Stimulated activated CD4-positive, alpha-beta T cell treated with anti-CD3 and anti-CD28 coated beads, Interleukin-2, amount 100 ng/mL, for 24 hours (primary cell): ENCODE measurements around the gene THAP7.

ENCODE experiments used
- DNase-seq, 2 donors: peaks; one replicate each; pipeline ENCODE4 v3.0.0-alpha.2; 2020

THAP7 gene

DNA sequence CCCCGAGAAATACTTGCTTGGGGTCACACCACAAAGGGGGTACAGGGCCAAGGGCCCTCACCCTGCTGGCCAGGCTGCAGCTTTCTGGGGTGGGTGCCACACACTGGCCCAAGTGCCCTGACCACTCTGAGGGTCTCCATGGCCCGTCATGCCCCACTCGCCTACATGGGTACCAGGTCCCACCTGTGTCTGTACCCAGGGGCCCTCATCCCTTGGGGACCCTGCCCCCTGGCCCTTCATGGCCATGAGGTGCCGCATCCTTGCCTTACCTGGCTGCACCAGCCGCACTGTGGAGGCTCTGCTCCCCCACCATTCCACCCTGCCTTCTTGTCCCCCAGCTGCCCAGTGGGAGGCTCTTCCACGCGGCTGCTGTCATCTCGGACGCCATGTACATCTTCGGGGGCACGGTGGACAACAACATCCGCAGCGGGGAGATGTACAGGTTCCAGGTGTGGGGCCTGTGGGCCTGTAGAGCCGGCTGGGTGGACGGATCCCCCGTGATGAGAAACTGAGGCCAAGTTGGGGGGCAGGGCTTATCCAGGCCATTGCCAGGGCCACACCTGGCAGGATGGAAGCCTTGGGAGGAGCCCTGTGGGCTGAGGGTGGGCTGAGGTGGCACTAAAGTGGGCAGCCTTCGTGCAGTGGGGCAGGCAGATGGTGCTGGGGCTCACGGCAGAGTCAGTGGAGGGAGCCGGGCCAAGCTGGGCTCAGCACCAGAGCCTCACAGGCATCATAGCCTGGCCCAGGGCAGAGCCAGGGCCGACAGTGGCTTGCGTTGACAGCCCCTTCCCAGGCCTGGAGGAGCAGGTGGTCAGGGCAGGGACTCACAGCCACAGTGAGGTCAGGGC is 9.2 kb downstream of the THAP7 start:
- no peak for DNase-seq

DNA sequence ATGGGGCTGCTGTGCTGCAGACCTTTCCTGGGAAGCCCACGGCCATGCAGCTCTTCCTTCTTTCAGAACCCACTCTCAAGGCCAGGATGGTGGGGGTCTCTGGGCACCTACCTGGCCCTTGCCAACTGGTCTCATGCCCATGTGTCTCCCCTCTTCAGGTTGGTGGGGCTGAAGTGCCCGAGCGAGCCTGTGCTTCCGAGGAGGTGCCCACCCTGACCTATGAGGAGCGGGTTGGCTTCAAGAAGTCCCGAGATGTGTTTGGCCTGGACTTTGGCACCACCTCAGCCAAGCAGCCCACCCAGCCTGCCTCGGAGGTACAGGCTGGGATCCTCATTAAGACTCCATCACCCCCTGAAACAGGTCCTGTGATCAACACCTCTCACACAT is 9.9 kb downstream of the THAP7 start:
- DNase-seq: no peak

DNA sequence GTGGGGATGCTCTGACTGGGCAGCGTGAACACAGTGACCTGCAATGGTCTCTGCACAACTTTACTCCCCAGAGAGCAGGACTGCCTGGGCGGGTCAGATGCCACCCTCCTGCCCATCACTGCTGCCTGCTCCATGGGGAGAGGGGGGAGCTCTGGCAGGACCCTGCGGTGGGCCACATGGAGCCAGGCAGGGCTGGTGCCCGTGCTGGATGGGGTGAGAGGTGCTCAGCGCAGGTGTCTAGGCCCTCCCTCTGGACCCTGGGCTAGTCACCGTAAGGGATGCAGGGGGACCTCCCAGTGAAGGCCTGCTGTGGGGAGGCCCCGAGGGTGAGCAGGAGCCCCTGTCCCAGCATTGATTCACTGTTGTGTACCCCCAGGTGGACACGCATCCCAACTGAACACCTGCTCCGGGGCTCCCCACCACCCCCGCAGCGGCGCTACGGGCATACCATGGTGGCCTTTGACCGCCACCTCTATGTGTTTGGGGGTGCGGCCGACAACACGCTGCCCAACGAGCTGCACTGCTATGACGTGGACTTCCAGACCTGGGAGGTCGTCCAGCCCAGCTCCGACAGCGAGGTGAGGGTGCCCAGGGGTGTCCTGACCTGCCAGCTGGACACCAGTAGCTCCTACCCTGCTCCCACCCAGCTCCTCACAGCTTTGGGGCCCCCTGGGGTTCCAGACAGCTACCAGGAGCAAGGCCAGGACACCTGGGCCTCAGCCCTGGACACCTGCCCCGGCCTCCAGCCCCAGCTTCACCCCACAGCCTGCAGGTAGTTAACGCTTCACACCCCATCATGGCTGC is 10.5 kb downstream of the THAP7 start:
- no peak for DNase-seq

DNA sequence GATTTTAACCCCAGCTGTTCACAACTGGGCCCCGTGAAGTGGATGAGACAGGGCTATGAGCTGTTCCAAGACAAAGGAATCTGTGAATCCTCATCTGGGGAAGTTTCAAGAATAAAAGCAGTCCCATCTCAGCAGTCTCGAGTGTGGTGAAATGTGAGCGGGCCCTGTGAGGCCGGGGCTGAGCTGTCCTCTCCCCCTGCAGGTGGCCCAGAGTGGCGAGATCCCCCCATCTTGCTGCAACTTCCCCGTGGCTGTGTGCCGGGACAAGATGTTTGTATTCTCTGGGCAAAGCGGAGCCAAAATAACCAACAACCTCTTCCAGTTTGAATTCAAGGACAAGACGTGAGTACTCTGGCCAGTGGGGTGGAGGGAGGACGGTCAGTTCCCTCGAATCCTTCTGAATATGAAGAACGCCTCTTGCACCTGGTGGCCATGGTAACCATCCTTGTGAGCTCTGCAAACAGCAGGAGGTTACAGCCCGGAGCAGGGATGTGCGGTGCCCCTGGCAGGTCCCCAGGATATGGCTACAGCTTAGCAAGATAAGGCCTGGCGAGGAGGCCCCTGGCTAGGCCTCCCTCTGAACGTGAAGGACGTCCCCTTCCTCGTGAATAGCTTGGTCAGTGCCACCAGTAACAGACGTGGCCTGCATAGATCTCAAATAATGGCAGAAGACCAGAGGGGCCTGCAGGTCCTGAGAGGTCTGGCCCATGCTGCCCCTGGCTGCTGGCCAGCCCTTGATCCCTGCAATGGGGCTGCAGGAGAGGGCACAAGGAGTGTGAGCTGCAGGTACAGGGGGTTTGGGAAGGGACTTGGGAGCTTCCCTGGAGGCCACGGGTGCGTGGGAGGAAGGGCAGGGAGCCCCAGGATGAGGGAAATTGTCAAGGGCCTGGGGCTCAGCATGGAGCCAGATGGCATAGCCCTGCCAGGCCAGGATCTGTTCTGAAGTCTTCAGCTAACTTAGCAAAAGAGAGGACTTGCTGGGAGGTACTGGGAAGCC is 11.4 kb downstream of the THAP7 start:
- DNase-seq: no peak

DNA sequence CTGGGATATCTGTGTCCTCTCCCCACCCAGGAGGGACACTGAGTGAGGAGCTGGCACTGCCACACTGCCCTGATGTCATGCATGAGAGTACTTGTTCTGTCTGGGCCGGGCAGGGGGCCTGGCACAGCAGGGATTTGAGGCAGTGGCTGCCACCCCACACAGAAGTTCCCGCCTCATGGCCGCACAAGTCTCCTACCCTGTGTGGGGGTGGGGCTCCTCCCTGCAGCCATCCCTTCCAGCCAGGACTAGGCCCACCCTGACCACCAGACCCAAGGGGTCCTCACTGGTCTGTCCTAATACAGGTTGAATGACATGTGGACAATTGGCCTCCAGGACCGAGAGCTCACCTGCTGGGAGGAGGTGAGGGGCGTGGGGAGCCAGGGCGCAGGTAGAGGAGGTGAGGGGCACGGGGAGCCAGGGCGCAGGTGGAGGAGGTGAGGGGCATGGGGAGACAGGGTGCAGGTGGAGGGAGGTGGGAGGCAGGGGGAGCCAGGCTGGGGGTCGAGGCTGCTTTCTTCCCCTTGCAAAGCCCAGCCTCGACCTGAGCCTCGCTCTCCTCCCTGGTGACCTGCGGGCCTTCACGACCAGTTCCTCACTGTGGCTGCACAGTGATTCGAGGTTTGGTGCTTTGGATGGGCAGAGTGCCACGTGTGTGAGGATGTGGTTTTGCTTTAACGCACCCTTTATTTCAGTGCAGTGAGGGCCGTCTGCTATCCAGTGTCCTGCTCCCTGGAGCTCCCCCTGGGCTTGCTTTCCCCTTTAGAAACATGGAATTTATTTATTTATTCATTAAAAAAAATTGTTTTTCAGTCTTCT is 12.4 kb downstream of the THAP7 start:
- DNase-seq: no peak

DNA sequence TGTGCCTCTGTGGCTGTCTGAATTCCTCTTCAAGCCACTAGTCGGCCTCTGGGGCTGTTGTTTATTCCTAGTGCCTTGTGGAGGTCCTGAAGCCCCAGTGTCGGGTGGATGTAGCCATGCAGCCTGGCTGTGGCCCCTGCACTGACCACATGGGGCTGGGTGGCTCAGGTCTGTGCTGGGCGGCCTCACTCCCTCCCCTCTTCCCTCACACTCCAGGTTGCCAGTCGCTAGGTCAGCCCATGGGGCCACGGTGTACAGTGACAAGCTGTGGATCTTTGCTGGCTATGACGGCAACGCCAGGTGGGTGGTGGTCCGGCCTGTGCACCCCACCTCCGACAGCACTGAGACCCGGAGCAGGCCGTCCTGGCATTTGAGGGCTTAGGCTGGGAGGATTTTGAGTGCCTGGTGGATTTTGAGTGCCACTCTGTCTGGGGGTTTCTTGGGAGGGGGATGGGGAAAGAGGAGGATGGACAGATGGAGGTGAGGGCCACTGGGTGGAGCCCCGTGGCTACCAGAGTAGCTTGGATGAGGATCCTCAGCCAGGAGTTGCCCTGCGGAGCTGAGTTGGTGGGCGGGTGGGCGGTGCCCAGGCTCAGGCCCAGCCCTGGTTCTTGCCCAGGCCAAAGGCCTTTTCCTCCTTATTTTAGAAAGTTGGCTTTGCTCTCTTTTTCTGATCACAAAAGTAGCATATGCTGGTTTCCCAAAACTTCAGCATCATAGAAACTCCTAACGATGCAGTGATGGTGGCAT is 13.2 kb downstream of the THAP7 start:
- DNase-seq: no peak

DNA sequence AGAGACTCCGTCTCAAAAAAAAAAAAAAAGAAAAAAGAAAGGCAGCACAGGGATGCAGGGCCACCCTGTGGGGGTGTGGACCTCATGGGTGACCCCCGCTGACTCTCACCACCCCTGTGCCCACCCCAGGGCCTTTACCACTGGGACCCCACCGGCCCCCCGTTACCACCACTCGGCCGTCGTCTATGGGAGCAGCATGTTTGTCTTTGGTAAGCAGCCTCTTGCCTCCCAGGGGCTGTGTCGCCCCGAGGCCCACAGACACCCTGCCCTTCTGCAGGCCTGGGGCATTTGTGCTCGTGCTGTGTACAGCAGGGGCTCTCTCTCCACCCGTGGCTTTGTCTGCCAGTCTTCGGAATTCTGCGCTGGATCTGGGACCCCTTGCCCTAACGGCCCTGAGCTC is 14.5 kb downstream of the THAP7 start:
- no peak for DNase-seq

DNA sequence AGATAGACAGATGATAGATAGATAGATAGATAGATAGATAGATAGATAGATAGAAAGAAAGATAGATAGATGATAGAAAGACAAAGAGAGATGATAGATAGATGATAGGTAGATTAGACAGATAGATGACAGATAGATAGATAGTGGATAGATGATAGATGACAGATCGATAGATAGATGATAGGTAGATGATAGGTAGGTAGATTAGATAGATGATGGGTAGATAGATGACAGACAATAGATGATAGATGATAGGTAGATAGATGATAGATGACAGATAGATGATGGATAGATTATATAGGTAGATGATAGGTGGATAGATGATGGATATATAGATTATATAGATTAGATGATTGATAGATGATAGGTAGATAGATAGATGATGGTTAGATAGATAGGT is 15.6 kb downstream of the THAP7 start:
- no peak for DNase-seq

DNA sequence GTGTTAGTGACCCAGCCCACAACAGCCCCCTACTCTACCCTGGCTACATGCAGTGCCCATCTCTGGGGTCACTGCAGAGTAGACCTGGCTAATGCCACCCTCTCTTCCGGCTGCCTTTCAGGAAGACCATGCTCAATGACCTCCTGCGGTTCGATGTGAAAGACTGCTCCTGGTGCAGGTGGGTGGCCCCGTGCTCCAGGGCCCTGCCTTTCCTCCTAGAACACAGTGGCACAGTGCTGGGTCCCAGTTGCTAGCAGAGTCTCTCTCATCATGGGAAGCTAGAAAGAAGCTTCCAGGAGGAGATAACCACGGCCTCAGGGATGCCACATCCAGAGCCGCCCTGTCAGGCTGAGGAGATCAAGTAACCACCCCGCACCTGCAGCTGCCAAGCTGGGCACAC is 16.2 kb downstream of the THAP7 start:
- no peak for DNase-seq

DNA sequence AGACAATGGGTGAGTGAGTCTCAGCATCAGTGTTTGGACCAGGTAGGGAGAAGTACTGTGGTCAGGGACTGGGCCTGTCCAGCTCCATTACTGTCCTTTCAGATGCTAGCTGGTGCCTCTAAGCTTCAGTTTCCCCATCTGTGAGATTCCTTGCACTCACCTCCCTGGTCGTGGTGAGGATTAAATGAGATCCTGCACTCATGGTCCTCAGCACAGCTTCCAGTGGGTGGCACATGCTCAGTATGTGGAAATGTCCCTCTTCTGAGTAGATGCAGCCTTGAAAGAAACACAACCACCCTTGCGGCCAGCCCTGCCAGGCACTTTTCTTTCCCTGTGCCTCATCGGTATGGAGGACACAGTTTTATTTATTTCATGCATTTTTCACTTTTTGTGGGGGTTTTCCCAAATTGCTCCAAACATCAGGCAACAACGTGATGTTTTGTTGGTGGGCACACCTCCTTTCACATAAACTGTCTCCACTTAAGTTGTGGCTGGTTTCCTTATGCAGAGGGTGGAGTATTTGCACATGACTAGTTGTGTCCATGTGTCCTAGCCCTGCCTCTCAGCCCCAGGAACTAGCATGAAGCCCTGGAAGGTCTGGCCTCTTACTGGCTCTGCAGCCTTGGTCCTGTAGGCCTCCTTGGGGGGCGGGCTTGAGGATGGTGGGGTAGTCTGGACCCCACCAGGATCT is 18.7 kb downstream of the THAP7 start:
- DNase-seq: no peak

DNA sequence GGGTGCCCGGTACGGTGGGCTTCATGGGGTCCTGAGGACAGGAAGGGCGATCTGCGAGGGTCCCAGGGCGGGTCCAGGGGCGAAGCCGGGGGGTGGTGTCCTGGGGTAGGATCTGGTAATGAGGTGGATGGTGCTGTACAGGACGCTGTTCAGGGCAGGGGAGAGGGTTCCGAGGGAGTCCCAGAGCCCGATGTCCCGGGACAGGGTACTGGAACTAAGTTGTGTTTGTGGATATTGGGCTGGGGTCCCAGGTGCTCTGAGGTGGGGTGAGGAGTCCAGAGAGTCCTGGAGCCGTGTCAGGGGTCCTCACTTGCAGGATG is 19.4 kb downstream of the THAP7 start:
- DNase-seq: no peak

DNA sequence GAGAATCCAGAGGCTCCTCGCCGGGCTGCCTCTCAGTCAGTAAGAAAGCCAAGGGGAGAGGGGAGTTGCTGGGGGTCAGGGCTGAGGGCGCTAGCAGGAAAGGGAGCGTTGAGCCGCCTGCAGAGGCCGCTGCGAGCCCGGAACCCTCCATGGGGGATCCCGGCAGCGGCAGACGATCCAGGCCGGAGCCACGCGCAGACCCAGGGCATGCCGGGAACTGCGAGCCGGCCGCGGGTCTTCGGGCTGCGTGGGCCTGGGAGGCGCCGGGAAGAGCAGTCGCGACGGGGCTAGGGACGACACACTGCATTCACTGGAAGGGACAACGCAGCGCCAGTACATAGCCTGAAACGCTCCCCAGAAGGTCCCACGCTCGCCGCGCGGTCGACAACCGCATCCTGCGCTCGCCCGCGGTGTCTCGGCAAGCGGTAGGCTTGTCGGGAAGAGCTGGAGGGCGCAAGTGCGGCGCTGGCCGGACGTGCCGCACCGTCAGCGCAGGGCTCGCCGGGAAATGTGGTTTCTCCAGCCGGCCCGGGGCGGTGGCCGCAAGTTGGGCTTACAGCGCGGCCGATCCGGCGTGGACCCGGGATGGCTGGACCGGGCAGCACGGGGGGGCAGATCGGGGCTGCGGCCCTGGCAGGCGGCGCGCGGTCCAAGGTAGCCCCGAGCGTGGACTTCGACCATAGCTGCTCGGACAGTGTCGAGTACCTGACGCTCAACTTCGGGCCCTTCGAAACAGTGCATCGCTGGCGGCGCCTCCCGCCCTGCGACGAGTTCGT is 19.9 kb downstream of the THAP7 start, which contains the start of gene LZTR1:
TSS of gene LZTR1 (plus strand) at position 511 of the 776 bp plus-strand sequence. CDS start at position 586, 75 bp downstream.
- peak; percentile 75 to 80 for DNase-seq

DNA sequence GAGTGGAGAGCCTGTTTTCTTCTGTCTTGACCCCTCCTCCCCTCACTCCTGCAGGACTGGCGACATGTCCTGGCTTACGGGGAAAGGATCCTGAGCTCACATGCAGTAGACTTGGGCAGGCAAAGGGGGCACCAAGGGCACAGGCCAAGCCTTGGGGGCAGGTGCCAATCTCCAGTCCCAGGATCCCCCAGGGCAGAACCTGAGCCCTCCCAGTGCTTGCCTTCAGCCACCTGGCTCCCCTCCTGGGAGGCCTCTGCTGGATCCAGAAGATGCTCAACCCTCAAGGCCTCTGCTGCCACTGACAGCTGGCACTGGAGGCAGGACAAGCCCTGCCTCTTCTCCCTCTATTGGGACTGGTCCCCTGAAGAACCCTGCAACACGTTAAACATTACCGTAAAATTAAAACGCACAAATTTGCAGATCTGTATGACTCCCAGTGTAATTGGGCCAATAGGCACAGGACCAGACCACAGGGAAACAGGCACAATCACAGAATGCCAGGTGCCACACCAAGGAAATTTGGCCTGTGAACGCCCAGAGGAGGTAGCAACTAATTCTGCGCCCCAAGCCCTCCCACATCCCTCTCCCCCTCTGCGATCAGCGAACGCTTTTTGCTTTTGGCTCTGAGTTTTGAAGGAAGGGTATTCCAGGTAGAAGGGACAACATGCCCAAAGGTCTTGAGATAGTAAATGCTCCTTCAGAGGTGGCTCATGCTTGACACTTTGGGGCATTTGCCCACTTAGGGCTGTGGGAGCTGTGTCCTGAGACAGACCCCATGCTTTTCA is 20.8 kb downstream of the THAP7 start:
- DNase-seq: no peak

DNA sequence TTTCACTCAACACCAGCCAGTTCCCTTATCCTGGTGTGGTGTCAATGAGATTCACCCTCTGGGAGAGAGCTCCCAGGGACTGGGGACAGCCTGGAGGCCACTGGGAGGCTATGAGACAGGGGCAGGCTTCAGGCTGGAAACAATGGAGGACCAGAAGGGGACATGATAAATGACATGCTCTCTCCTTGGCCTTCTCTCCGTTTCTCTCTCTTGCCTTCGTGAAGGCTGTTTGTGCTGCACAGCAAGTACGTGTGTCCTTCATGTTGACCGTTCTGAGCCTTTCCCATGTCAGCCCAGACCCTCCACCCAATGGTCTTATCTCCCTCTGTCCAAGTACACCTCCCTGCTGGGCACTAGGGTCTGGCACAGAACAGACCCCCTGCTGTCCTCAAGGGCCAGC is 21.4 kb downstream of the THAP7 start:
- DNase-seq: no peak

DNA sequence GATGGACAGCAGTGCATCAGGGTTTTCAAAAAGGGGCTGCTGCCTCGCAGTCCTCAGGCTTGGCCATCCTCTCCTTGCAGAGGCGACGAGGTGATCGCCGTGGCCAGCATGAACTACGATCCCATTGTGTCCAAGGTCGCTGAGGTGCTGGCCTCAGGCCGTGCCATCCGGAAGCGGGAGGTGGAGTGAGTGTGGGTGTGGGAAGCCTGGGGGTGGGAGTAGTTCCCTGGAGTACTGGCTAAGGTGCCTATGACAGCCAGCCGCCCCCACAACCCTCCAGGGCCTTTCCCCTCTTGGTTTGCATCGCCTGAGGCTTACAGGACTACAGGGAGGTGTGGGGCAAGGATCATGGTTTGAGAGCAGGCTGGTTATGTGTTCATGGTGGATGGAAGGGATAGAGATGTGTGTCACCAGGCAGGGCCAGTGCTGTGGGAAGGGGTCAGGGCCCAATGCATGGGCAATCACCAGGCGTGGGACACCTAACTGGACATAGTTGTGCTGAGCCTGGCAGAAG is 21.9 kb downstream of the THAP7 start:
- DNase-seq: no peak

DNA sequence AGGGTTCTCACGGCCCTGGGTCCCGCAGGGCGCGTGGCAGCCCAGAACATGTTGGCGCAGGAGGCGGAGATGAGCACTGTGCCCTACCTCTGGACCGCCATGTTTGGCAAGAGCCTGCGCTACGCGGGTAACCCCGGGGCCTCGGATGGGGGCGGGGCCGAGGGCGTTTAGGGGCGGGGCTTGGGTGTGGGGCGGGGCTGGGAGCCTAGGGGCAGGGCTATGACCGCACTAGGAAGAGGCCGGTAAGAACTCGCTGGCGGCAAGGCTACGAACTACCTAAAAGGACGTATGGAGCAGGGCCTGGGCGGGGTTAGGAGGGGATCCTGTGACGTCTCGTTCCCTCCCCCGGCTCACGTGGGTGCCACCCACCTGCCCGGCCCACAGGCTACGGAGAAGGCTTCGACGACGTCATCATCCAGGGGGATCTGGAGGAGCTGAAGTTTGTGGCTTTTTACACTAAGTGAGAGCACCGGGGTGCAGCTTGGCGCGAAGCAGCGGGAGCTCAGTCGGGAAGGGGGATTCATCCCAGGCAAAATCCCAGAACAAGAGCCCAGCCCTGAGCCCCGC is 22.6 kb downstream of the THAP7 start:
- DNase-seq: peak; percentile 64 to 76

DNA sequence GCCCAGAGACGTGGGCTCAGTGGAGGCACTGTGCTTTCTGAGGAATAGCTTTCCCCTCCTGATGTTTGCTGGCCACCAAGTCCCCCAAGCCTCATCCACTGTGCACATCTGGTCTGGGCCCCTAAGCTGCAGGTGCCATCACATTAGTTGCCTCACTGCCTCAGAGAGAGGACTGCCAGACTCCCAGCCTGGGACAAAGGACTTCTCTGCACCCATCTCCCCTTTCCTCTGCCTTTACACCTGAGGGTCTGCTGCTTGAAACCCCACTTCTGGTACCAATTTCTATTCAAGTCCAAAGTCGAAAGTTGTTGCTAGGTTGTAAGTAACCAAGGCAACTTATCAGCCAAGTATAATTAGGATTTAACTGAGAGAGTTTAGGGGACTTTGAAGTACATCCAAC is 23.5 kb downstream of the THAP7 start:
- DNase-seq: no peak

DNA sequence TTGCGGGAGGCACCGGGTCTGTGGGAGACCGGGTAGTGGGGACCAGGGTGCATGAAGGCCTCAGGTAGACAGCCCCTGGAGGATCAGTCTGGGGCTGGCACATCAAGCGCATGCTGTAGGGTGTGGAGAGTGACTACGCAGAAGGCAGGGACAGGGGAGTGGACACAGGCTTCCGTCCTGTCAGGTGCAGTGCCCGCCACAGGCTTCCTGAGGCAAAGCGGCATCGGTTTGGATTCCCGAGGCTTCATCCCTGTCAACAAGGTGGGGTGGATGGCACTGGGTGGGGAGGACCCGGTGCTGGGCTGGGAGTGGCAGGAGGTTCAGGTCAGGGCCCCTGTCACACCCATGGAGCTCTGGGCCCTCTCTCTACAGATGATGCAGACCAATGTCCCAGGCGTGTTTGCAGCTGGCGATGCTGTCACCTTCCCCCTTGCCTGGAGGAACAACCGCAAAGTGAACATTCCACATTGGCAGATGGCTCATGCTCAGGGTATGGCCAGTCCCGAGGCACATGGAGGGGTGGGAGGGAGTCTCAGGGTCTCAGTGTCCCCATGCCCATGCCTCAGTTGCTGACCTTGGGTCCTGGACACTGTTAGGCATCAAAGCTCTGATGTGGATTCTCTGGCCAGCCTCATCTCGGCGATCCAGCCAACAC is 24.3 kb downstream of the THAP7 start:
- DNase-seq: no peak
